Smooth muscle cell (in vitro differentiated cells): ENCODE measurements around the gene CAPN1. TPM values are rescaled to one million over a fixed set of nuclear protein-coding genes. Genes with fewer than 3 reads are reported as not detected.

Experiments
- DNase-seq: peaks from one replicate; lab custom pipeline; 2025; ENCODE audit not compliant: unreplicated experiment; lab: John Stamatoyannopoulos, UW
- H2AFZ ChIP-seq: fragments of 200-600 bp; sonication (generic); 2 replicates; pipeline ENCODE4 v1.6.0; 2016; ENCODE audit warnings: antibody characterized with exemption, low read depth, mild to moderate bottlenecking
- H3F3A ChIP-seq: fragments of 200-600 bp; sonication (generic); 2 replicates; pipeline ENCODE4 v1.6.0; 2017; ENCODE audit warnings: antibody characterized with exemption, low read depth
- H3K27ac ChIP-seq: fragments of 200-600 bp; sonication (generic); 2 replicates; pipeline ENCODE4 v1.5.1; 2016; ENCODE audit warnings: low read depth, mild to moderate bottlenecking
- H3K27me3 ChIP-seq: fragments of 200-600 bp; sonication (generic); 2 replicates; pipeline ENCODE4 v1.6.1; 2016; ENCODE audit warnings: low read depth, mild to moderate bottlenecking
- H3K36me3 ChIP-seq: fragments of 200-600 bp; sonication (generic); 2 replicates; pipeline ENCODE4 v1.5.1; 2016; ENCODE audit warnings: low read depth
- H3K4me1 ChIP-seq: fragments of 200-600 bp; sonication (generic); 2 replicates; pipeline ENCODE4 v1.5.1; 2016; ENCODE audit warnings: low read depth
- H3K4me2 ChIP-seq: fragments of 200-600 bp; sonication (generic); 2 replicates; pipeline ENCODE4 v1.6.0; 2016; ENCODE audit warnings: mild to moderate bottlenecking
- H3K4me3 ChIP-seq: fragments of 200-600 bp; sonication (generic); 2 replicates; pipeline ENCODE4 v1.5.1; 2016; ENCODE audit warnings: mild to moderate bottlenecking
- H3K79me2 ChIP-seq: fragments of 200-600 bp; sonication (generic); 2 replicates; pipeline ENCODE4 v1.6.0; 2016; ENCODE audit warnings: low read depth, mild to moderate bottlenecking
- H3K9ac ChIP-seq: fragments of 200-600 bp; sonication (generic); 2 replicates; pipeline ENCODE4 v1.6.0; 2016; ENCODE audit warnings: low read depth
- H3K9me3 ChIP-seq: fragments of 200-600 bp; sonication (generic); replicated peaks from 2 replicates; pipeline ENCODE4 v1.5.1; 2016; ENCODE audit warnings: low read depth
- H4K20me1 ChIP-seq: fragments of 200-600 bp; sonication (generic); 2 replicates; pipeline ENCODE4 v1.6.0; 2016; ENCODE audit warnings: low read depth
- CTCF ChIP-seq: fragments of 200-600 bp; sonication (generic); IDR thresholded peaks from 2 replicates; pipeline ENCODE4 v1.5.1; 2017; ENCODE audit warnings: borderline replicate concordance, mild to moderate bottlenecking, antibody characterized with exemption; ENCODE audit not compliant: insufficient read depth, poor library complexity, severe bottlenecking
- WGBS: methylation state at CpG from one replicate; pipeline ENCODE4 v1.1.7; 2016; ENCODE audit warnings: low lambda C conversion rate; 5-methylcytosine and 5-hydroxymethylcytosine counted together
- polyA plus RNA-seq: library from polyadenylated mRNA; unstranded; fragments of >200 nt; fragmentation: Nextera tagmentation; extraction: Ambion mirVana; gene quantifications from 2 replicates; pipeline ENCODE4 v1.2.1, GENCODE V29; 2016
- total RNA-seq: library from RNA; depleted of rRNA; stranded (reverse); fragments of >200 nt; gene quantifications from 2 replicates; pipeline ENCODE4 v1.2.3, GENCODE V29; 2014

Gene CAPN1
- total and polyA plus RNA-seq, 2 experiments from 2014 or later, result 109 to 126 TPM

- H3F3A ChIP-seq, result no peaks in the 10 kb centered on the region
- H3K9ac ChIP-seq, result no peak overlapping the region
- H4K20me1 ChIP-seq, result no peaks in the 10 kb centered on the region
- H3K27me3 ChIP-seq, result no peaks in the 10 kb centered on the region
- WGBS, result 95% methylated on average over 3 of the region's 3 CpGs
- no peak overlapping the region for H3K4me2 ChIP-seq
- TF ChIP-seq CTCF, result no peak
- no peaks in the 10 kb centered on the region for H3K79me2 ChIP-seq
- H3K9me3 ChIP-seq, result no peaks in the 10 kb centered on the region
- H2AFZ ChIP-seq, result no peak overlapping the region
- DNase-seq, result no peak
- no peaks in the 10 kb centered on the region for H3K4me1 ChIP-seq
- no peak overlapping the region for H3K27ac ChIP-seq
- H3K4me3 ChIP-seq, result no peak overlapping the region
- no peaks in the 10 kb centered on the region for H3K36me3 ChIP-seq
These were observed 23.9 kb downstream of the CAPN1 start for GRCh38 chr11:65205602-65205967.

- Histone ChIP-seq H3K36me3 (no peaks in the 10 kb centered on the region), H3K9ac (no peak overlapping the region), H3K79me2 (no peaks in the 10 kb centered on the region), H3F3A (no peaks in the 10 kb centered on the region), H2AFZ (no peak overlapping the region), H3K4me2 (no peak overlapping the region), H3K4me1 (no peaks in the 10 kb centered on the region), H3K9me3 (no peaks in the 10 kb centered on the region), H3K27ac (no peak overlapping the region), H3K27me3 (no peaks in the 10 kb centered on the region), H3K4me3 (no peak overlapping the region), H4K20me1 (no peaks in the 10 kb centered on the region)
- no peak for TF ChIP-seq CTCF
- 97% methylated on average over 13 of the region's 17 CpGs for WGBS
- no peak for DNase-seq
These were observed 24.7 kb downstream of the CAPN1 start for GRCh38 chr11:65206441-65206841.

- Histone ChIP-seq H3K4me1 (no peaks in the 10 kb centered on the region), H3F3A (no peaks in the 10 kb centered on the region), H3K27ac (no peak overlapping the region), H3K4me2 (no peak overlapping the region), H2AFZ (no peak overlapping the region), H3K9me3 (no peaks in the 10 kb centered on the region), H3K79me2 (no peaks in the 10 kb centered on the region), H3K4me3 (no peak overlapping the region), H3K36me3 (no peaks in the 10 kb centered on the region), H4K20me1 (no peaks in the 10 kb centered on the region), H3K27me3 (no peaks in the 10 kb centered on the region), H3K9ac (no peak overlapping the region)
- DNase-seq, result no peak
- 94% methylated on average over 7 of the region's 7 CpGs for WGBS
- no peak for TF ChIP-seq CTCF
These were observed 25.2 kb downstream of the CAPN1 start for GRCh38 chr11:65206901-65207300.

GRCh38 chr11:65207918-65208784 is 26.4 kb downstream of the CAPN1 start:
- Histone ChIP-seq H3K27me3 (no peaks in the 10 kb centered on the region), H3F3A (no peaks in the 10 kb centered on the region), H3K9me3 (no peaks in the 10 kb centered on the region), H4K20me1 (no peaks in the 10 kb centered on the region), H3K4me3 (no peak overlapping the region), H2AFZ (no peak overlapping the region), H3K36me3 (no peaks in the 10 kb centered on the region), H3K9ac (no peak overlapping the region), H3K4me1 (no peaks in the 10 kb centered on the region), H3K27ac (no peak overlapping the region), H3K4me2 (no peak overlapping the region), H3K79me2 (no peaks in the 10 kb centered on the region)
- no peak for DNase-seq
- WGBS, result 93% methylated on average over 16 of the region's 16 CpGs
- TF ChIP-seq CTCF, result no peak
